Measurements from ENCODE around the gene LIMS1. TPM values are rescaled to one million over a fixed set of nuclear protein-coding genes. Genes with fewer than 3 reads are reported as not detected.

Gene LIMS1
- total and polyA plus RNA-seq, 2 of the 13 experiments (the other 11 are each of a cell fraction or from before 2014, with no cell fraction given): 38.3 to 49.6 TPM

- TF ChIP-seq ZNF329 (CRISPR knock-in tag; IDR thresholded peaks at IDR 0.05; ENCODE audit: low read depth) (no peak), KDM3A (CRISPR knock-in tag; IDR thresholded peaks at IDR 0.05; ENCODE audit: low read depth) (peak; percentile 98), SIX4 (CRISPR knock-in tag; IDR thresholded peaks at IDR 0.05) (peak; percentile 94), ZNF784 (CRISPR knock-in tag; IDR thresholded peaks at IDR 0.05; ENCODE audit: borderline replicate concordance) (peak; percentile 95), AGO1 (IDR thresholded peaks at IDR 0.05; ENCODE audit: low read depth, low read length, poor library complexity, severe bottlenecking) (peak; percentile 37), ZNF180 (CRISPR knock-in tag; IDR thresholded peaks at IDR 0.05; ENCODE audit: borderline replicate concordance, low read depth) (no peak), HMG20A (CRISPR knock-in tag; IDR thresholded peaks at IDR 0.05; ENCODE audit: borderline replicate concordance) (peak; percentile 53; the same call in 1 of the 2 replicates), BRF2 (CRISPR knock-in tag; IDR thresholded peaks at IDR 0.05) (peak; percentile 99), MBNL3 (CRISPR knock-in tag; conservative IDR thresholded peaks at IDR 0.05) (no peak), ZNF777 (CRISPR knock-in tag; IDR thresholded peaks at IDR 0.05) (peak; percentile 97), BCL3 (CRISPR knock-in tag; IDR thresholded peaks at IDR 0.05) (peak; percentile 97), ELF3 (CRISPR knock-in tag; IDR thresholded peaks at IDR 0.05) (peak; percentile 67; the same call in 1 of the 2 replicates), ARNT2 (CRISPR knock-in tag; IDR thresholded peaks at IDR 0.05; ENCODE audit: low read depth) (peak; percentile 99), ZSCAN21 (CRISPR knock-in tag; IDR thresholded peaks at IDR 0.05; ENCODE audit: borderline replicate concordance) (peak; percentile 99), ZNF101 (CRISPR knock-in tag; IDR thresholded peaks at IDR 0.05; ENCODE audit: borderline replicate concordance, low read depth) (peak; percentile 92), HCFC1 (IDR thresholded peaks at IDR 0.05; ENCODE audit: low read depth, low read length) (peak; percentile 78), KLF6 (CRISPR knock-in tag; IDR thresholded peaks at IDR 0.05) (peak; percentile 96; the same call in 1 of the 2 replicates), SOX5 (CRISPR knock-in tag; IDR thresholded peaks at IDR 0.05; ENCODE audit: borderline replicate concordance) (peak; percentile 82), TARDBP (CRISPR knock-in tag; IDR thresholded peaks at IDR 0.05) (peak; percentile 99), NR2F2 (IDR thresholded peaks at IDR 0.05; ENCODE audit: borderline replicate concordance, low read depth) (no peak; the same call in 1 of the 2 replicates), CENPT (CRISPR knock-in tag; IDR thresholded peaks at IDR 0.05; ENCODE audit: low read depth) (peak; percentile 95), ZBTB42 (CRISPR knock-in tag; IDR thresholded peaks at IDR 0.05) (peak; percentile 91), ZNF709 (CRISPR knock-in tag; IDR thresholded peaks at IDR 0.05) (peak; percentile 91), KLF11 (CRISPR knock-in tag; IDR thresholded peaks at IDR 0.05) (peak; percentile 95)
- TF ChIP-seq, protein P1, sequence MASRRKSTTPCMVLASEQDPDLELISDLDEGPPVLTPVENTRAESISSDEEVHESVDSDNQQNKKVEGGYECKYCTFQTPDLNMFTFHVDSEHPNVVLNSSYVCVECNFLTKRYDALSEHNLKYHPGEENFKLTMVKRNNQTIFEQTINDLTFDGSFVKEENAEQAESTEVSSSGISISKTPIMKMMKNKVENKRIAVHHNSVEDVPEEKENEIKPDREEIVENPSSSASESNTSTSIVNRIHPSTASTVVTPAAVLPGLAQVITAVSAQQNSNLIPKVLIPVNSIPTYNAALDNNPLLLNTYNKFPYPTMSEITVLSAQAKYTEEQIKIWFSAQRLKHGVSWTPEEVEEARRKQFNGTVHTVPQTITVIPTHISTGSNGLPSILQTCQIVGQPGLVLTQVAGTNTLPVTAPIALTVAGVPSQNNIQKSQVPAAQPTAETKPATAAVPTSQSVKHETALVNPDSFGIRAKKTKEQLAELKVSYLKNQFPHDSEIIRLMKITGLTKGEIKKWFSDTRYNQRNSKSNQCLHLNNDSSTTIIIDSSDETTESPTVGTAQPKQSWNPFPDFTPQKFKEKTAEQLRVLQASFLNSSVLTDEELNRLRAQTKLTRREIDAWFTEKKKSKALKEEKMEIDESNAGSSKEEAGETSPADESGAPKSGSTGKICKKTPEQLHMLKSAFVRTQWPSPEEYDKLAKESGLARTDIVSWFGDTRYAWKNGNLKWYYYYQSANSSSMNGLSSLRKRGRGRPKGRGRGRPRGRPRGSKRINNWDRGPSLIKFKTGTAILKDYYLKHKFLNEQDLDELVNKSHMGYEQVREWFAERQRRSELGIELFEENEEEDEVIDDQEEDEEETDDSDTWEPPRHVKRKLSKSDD (CRISPR knock-in tag; IDR thresholded peaks at IDR 0.05; ENCODE audit: low read depth): peak; percentile 100
Observed at GRCh38 chr2:108719149-108720044, 185.1 kb downstream of the LIMS1 start, which contains the start of gene RANBP2 (continued).
